SK-N-SH (cell line): ENCODE data around the gene BRD7. TPM values are rescaled to one million over a fixed set of nuclear protein-coding genes. Genes with fewer than 3 reads are reported as not detected.
A peak's percentile ranks its signal among the peaks of the same experiment; 100 is the strongest.

Experiments used
- CTCF ChIA-PET: fragments of 300-600, 350-600 bp; formaldehyde crosslinking; extraction: SDS; loops from one replicate; lab custom pipeline; 2021; lab: Yijun Ruan, JAX
- POLR2A ChIA-PET: fragments of 350-600 bp; sonication (Branson Sonifier 250); formaldehyde crosslinking; extraction: SDS; loops from one replicate; lab custom pipeline; 2020; ENCODE audit warnings: antibody characterized with exemption, inconsistent platforms; lab: Yijun Ruan, JAX
- DNase-seq: peaks from one replicate; pipeline ENCODE4 v3.0.0; 2012
- H2AFZ ChIP-seq: fragments of 200-600 bp; sonication (generic); 2 replicates; pipeline ENCODE4 v1.8.1; 2016; ENCODE audit warnings: antibody characterized with exemption, mild to moderate bottlenecking, low read depth
- H3F3A ChIP-seq: fragments of 200-600 bp; sonication (generic); replicated peaks from 2 replicates; pipeline ENCODE3; 2016; ENCODE audit warnings: antibody characterized with exemption, mild to moderate bottlenecking; ENCODE audit not compliant: insufficient read depth
- H3K27ac ChIP-seq, 2 experiments: fragments of 200-500 bp in 1 of 2; fragments of 200-600 bp in 1 of 2; sonication (Bioruptor generic) in 1 of 2; sonication (generic), shearing (Covaris generic) in 1 of 2; 2 replicates each; pipeline versions ENCODE4 v1.5.1 to v1.6.1; 2014 to 2016; ENCODE audit warnings: low read depth in 2 of 2, inconsistent platforms in 1 of 2, low read length in 1 of 2, mild to moderate bottlenecking in 1 of 2, mixed read lengths in 1 of 2
- H3K27me3 ChIP-seq: fragments of 200-600 bp; sonication (generic), shearing (Covaris generic); 2 replicates; pipeline ENCODE4 v1.6.1; 2016; ENCODE audit warnings: mixed run types; ENCODE audit not compliant: insufficient read depth
- H3K36me3 ChIP-seq, 2 experiments: fragments of 200-500 bp in 1 of 2; fragments of 200-600 bp in 1 of 2; sonication (Bioruptor generic) in 1 of 2; sonication (generic) in 1 of 2; replicated peaks in 1 of 2; 2 replicates each; pipeline versions ENCODE3 to v1.5.1; 2014 to 2016; ENCODE audit warnings: low read length in 1 of 2, mild to moderate bottlenecking in 1 of 2; ENCODE audit not compliant: insufficient read depth in 2 of 2, control insufficient read depth in 1 of 2
- H3K4me1 ChIP-seq, 2 experiments: fragments of 200-500 bp in 1 of 2; fragments of 200-600 bp in 1 of 2; sonication (Bioruptor generic) in 1 of 2; sonication (generic), shearing (Covaris generic) in 1 of 2; 2 replicates each; pipeline versions ENCODE4 v1.5.1 to v1.6.1; 2014 to 2016; ENCODE audit warnings: low read depth in 1 of 2, low read length in 1 of 2, mixed run types in 1 of 2; ENCODE audit not compliant: insufficient read depth in 2 of 2, control insufficient read depth in 1 of 2
- H3K4me2 ChIP-seq: fragments of 200-600 bp; sonication (generic), shearing (Covaris generic); 2 replicates; pipeline ENCODE4 v1.6.1; 2017; ENCODE audit warnings: mixed run types
- H3K4me3 ChIP-seq, 2 experiments: fragments of 200-500 bp in 1 of 2; fragments of 200-600 bp in 1 of 2; sonication (Bioruptor generic) in 1 of 2; sonication (generic), shearing (Covaris generic) in 1 of 2; 2 replicates each; pipeline versions ENCODE4 v1.5.1 to v1.8.1; 2014 to 2016; ENCODE audit warnings: low read depth in 2 of 2, inconsistent platforms in 1 of 2, low read length in 1 of 2, mild to moderate bottlenecking in 1 of 2, mixed read lengths in 1 of 2, moderate library complexity in 1 of 2
- H3K79me2 ChIP-seq: fragments of 200-600 bp; sonication (generic); 2 replicates; pipeline ENCODE4 v1.8.1; 2017; ENCODE audit warnings: mild to moderate bottlenecking; ENCODE audit not compliant: insufficient read depth
- H3K9ac ChIP-seq: fragments of 200-600 bp; sonication (generic); 2 replicates; pipeline ENCODE4 v1.6.1; 2017; ENCODE audit warnings: mixed run types
- H3K9me2 ChIP-seq: fragments of 200-600 bp; sonication (generic); 2 replicates; pipeline ENCODE4 v1.6.1; 2017; ENCODE audit warnings: mixed run types
- H3K9me3 ChIP-seq: fragments of 200-600 bp; sonication (generic); 2 replicates; pipeline ENCODE4 v1.6.1; 2017; ENCODE audit warnings: mixed run types, mild to moderate bottlenecking, moderate library complexity
- H4K20me1 ChIP-seq: fragments of 200-600 bp; sonication (generic); 2 replicates; pipeline ENCODE4 v1.6.1; 2017; ENCODE audit warnings: mild to moderate bottlenecking, mixed run types; ENCODE audit not compliant: insufficient read depth
- CHD2 ChIP-seq: fragments of 150-350 bp; IDR thresholded peaks from 2 replicates; pipeline ENCODE4 v1.6.1; 2018; ENCODE audit warnings: low read length; ENCODE audit not compliant: partially characterized antibody
- IRF3 ChIP-seq: fragments of 150-350 bp; IDR thresholded peaks from 2 replicates; pipeline ENCODE4 v1.6.1; 2016; ENCODE audit warnings: mild to moderate bottlenecking, low read depth, low read length
- MXI1 ChIP-seq: IDR thresholded peaks from 2 replicates; pipeline ENCODE4 v1.6.1; 2012; ENCODE audit warnings: mild to moderate bottlenecking, low read depth, low read length, improper control_type of control experiment
- RFX5 ChIP-seq: IDR thresholded peaks from 2 replicates; pipeline ENCODE4 v1.6.1; 2012; ENCODE audit warnings: mild to moderate bottlenecking, improper control_type of control experiment, low read length
- WGBS: methylation state at CpG from one replicate; pipeline ENCODE4 v1.1.6; 2017; ENCODE audit warnings: low lambda C conversion rate; 5-methylcytosine and 5-hydroxymethylcytosine counted together
- polyA plus RNA-seq, 3 experiments: library from polyadenylated mRNA; depleted of rRNA; stranded (reverse); fragments of >200 nt; gene quantifications; 2 replicates each; pipeline ENCODE4 v1.2.3, GENCODE V29; 2012

BRD7 gene
- polyA plus RNA-seq, 1 of the 3 experiments (the other 2 are of a cell fraction): 32.9 TPM

GRCh38 chr16:50285406-50286003 lies 83.3 kb downstream of the BRD7 start:
- Histone ChIP-seq H3K27me3 (no peaks in the 10 kb centered on the region), H3K79me2 (peaks cover 6% of the 10 kb centered on the region; the same call in 1 of the 2 replicates), H2AFZ (no peak overlapping the region), H3K36me3 (no peaks in the 10 kb centered on the region), H3K4me2 (no peak overlapping the region), H3K9me3 (no peaks in the 10 kb centered on the region), H3K27ac (no peak overlapping the region), H3K9me2 (no peaks in the 10 kb centered on the region), H4K20me1 (peaks cover 10% of the 10 kb centered on the region; the same call in 1 of the 2 replicates), H3K4me1 (peaks cover 0 to 19% of the 10 kb centered on the region in 2 experiments; a peak in 1 of 4 replicates), H3K4me3 (no peak overlapping the region), H3F3A (no peaks in the 10 kb centered on the region), H3K9ac (no peak overlapping the region)
- TF ChIP-seq MXI1 (no peak), RFX5 (no peak), CHD2 (no peak)
- WGBS: 92% methylated on average over 4 of the region's 5 CpGs
- CTCF ChIA-PET: interaction anchor here (1.0 to 1.1 kb wide), 2 partner anchors 24 to 74 kb away, joined by 3 to 4 read pairs; no protein-coding TSS in a partner anchor
- DNase-seq: no peak
- POLR2A ChIA-PET: interaction anchor here (2.6 kb wide), 1 partner anchor 12 kb away, joined by 8 read pairs; no protein-coding TSS in a partner anchor

GRCh38 chr16:50284131-50284911 lies 84.5 kb downstream of the BRD7 start:
- TF ChIP-seq MXI1 (peak; percentile 45; the same call in 1 of the 2 replicates), IRF3 (no peak)
- no peaks in the 10 kb centered on the region for H3K9me2 ChIP-seq
- H3K9ac ChIP-seq: no peak overlapping the region
- DNase-seq: peak; percentile 82
- H4K20me1 ChIP-seq: peaks cover 10% of the 10 kb centered on the region; the same call in 1 of the 2 replicates
- peaks cover 0 to 19% of the 10 kb centered on the region in 2 experiments; a peak in 1 of 4 replicates for H3K4me1 ChIP-seq
- no peak overlapping the region; a peak in 1 of 4 replicates for H3K27ac ChIP-seq
- H3K27me3 ChIP-seq: no peaks in the 10 kb centered on the region
- ChIA-PET POLR2A (interaction anchor here (0.7 to 2.6 kb wide), 3 partner anchors 13 to 31 kb away, joined by 3 to 8 read pairs (median 5); partner anchors contain the start of gene ADCY7), CTCF (interaction anchor here (0.7 to 1.5 kb wide), 5 partner anchors 9 to 381 kb away, joined by 3 to 5 read pairs (median 3); no protein-coding TSS in a partner anchor)
- H2AFZ ChIP-seq: no peak overlapping the region
- WGBS: 78% methylated on average over 8 of the region's 14 CpGs
- H3K9me3 ChIP-seq: no peaks in the 10 kb centered on the region
- peaks cover 6% of the 10 kb centered on the region; the same call in 1 of the 2 replicates for H3K79me2 ChIP-seq
- H3K36me3 ChIP-seq: no peaks in the 10 kb centered on the region
- no peak overlapping the region for H3K4me3 ChIP-seq
- no peaks in the 10 kb centered on the region for H3F3A ChIP-seq
- H3K4me2 ChIP-seq: no peak overlapping the region
